ENCODE measurements around the gene UNC119B. TPM values are rescaled to one million over a fixed set of nuclear protein-coding genes. Genes with fewer than 3 reads are reported as not detected.

Gene UNC119B
- total and polyA plus RNA-seq, 4 donors: 8.6 to 43.2 (median 25.7) TPM

DNA sequence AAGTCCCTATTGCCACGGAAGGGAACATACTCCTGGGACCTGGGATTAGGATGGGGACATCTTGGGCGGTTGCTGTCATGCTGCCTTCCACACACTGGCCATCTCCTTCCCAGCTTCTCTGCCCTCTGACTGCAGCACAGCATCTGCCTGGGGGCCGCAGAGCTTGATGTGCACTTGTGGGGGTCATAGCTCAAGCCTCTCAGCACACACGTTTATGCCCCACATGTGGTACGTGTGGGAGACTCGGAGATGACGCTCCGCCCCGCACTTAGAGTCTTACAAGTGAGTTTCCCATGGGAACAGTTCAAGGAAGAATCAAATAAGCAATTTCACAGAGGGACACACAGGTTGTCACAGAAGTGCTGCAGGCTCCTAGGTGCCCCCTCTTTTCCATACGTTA is 24.0 kb downstream of the UNC119B start:
- Histone ChIP-seq H3K27me3 (ENCODE audit: control insufficient read depth in 3 of 3, insufficient read depth in 3 of 3, low read length in 2 of 3) (no peaks in the 10 kb centered on the region), H3K4me1 (ENCODE audit: control insufficient read depth in 5 of 5, insufficient read depth in 5 of 5, low read length in 5 of 5) (no peaks in the 10 kb centered on the region), H3K27ac (ENCODE audit: low read depth in 1 of 2, low read length in 1 of 2) (no peak overlapping the region), H3K36me3 (ENCODE audit: control insufficient read depth in 4 of 4, insufficient read depth in 4 of 4, low read length in 4 of 4) (peaks cover 2 to 20% (median 7%) of the 10 kb centered on the region in 4 donors), H3K9ac (ENCODE audit: insufficient read depth in 1 of 2, low read length in 2 of 2) (no peak overlapping the region), H3K9me3 (ENCODE audit: control insufficient read depth in 4 of 4, insufficient read depth in 3 of 4, low read length in 3 of 4) (no peaks in the 10 kb centered on the region), H3K4me3 (no peak overlapping the region)
- TF ChIP-seq, protein P1, sequence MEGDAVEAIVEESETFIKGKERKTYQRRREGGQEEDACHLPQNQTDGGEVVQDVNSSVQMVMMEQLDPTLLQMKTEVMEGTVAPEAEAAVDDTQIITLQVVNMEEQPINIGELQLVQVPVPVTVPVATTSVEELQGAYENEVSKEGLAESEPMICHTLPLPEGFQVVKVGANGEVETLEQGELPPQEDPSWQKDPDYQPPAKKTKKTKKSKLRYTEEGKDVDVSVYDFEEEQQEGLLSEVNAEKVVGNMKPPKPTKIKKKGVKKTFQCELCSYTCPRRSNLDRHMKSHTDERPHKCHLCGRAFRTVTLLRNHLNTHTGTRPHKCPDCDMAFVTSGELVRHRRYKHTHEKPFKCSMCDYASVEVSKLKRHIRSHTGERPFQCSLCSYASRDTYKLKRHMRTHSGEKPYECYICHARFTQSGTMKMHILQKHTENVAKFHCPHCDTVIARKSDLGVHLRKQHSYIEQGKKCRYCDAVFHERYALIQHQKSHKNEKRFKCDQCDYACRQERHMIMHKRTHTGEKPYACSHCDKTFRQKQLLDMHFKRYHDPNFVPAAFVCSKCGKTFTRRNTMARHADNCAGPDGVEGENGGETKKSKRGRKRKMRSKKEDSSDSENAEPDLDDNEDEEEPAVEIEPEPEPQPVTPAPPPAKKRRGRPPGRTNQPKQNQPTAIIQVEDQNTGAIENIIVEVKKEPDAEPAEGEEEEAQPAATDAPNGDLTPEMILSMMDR (IDR thresholded peaks at IDR 0.05; ENCODE audit: control extremely low read depth, extremely low read depth): no peak
- ATAC-seq (ENCODE audit: insufficient read depth, low FRiP score) (no peak), DNase-seq (no peak)
- WGBS, 2 donors: 95 to 97% methylated on average over 10 of the region's 10 CpGs

DNA sequence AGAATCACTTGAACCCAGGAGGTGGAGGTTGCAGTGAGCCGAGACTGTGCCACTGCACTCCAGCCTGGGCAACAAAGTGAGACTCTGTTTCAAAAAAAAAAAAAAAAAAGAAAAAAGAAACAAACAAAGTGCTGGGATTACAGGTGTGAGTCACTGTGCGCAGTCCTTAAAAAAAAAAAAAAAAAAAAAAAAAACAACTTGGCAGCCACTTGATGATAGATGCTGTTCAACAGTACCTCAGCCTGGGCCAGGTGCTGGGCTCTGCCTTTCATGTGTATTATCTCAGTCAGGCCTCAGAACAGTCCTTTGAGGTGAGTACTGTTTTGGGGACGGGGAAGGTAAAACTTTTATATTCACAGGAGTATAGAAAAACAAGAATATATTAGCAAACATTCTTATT is 24.9 kb downstream of the UNC119B start:
- Histone ChIP-seq H3K27ac (ENCODE audit: low read depth in 1 of 2, low read length in 1 of 2) (no peak overlapping the region), H3K4me3 (no peak overlapping the region), H3K4me1 (ENCODE audit: control insufficient read depth in 5 of 5, insufficient read depth in 5 of 5, low read length in 5 of 5) (no peaks in the 10 kb centered on the region), H3K27me3 (ENCODE audit: control insufficient read depth in 3 of 3, insufficient read depth in 3 of 3, low read length in 2 of 3) (no peaks in the 10 kb centered on the region), H3K36me3 (ENCODE audit: control insufficient read depth in 4 of 4, insufficient read depth in 4 of 4, low read length in 4 of 4) (peaks cover 0 to 22% (median 2%) of the 10 kb centered on the region in 4 donors), H3K9me3 (ENCODE audit: control insufficient read depth in 4 of 4, insufficient read depth in 3 of 4, low read length in 3 of 4) (no peaks in the 10 kb centered on the region), H3K9ac (ENCODE audit: insufficient read depth in 1 of 2, low read length in 2 of 2) (no peak overlapping the region)
- ATAC-seq (ENCODE audit: insufficient read depth, low FRiP score) (no peak), DNase-seq (no peak)
- TF ChIP-seq, protein P1 (IDR thresholded peaks at IDR 0.05; ENCODE audit: control extremely low read depth, extremely low read depth): no peak
- WGBS, 2 donors: 87 to 88% methylated on average over 3 of the region's 3 CpGs

DNA sequence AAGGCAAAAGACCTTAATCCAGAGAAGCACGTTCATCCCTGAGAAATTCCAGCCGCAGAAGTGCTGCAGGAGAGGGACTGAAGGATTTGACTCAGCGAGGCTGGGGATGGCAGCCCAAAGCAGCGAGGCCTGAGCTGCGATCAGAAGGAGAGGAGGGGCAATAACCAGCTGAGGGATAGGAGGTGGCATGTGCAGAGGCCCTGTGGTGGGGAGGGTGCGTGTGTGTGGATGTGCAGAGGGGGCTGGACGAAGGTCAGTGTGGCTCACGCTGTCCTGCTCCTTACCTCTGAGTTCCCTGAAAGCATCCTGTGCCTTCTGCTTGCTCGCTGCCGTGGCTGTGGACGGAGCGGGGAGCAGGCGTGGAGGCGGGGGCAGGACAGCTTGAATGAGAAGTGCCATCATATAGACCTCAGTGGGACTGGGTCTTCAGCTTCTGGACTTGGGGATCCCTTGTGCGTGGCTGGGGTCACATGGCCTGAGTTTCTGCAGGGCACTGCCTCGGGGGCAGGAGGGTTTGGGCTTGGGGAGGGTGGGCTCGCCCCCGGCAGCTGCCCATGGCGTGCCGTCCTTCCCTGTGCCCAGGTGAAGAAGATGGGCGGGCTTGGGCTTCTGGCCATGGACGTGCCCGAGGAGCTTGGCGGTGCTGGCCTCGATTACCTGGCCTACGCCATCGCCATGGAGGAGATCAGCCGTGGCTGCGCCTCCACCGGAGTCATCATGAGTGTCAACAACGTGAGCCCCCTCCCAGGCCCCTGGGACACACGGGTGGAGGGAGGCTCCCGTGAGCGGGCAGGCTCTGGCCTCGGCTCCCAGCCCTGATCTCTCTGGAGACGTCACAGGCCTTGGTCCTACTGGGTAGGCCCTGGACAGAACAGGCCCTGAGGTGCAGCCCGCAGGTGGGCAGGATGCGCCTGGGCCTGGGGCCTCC is 26.4 kb downstream of the UNC119B start:
- H3K4me1 ChIP-seq (ENCODE audit: control insufficient read depth in 5 of 5, insufficient read depth in 5 of 5, low read length in 5 of 5): no peaks in the 10 kb centered on the region
- no peak for DNase-seq
- WGBS, 2 donors: 93 to 96% methylated on average over 38 of the region's 38 CpGs
- H3K36me3 ChIP-seq (ENCODE audit: control insufficient read depth in 4 of 4, insufficient read depth in 4 of 4, low read length in 4 of 4): peaks cover 0 to 21% (median 0%) of the 10 kb centered on the region in 4 donors
- H3K27me3 ChIP-seq (ENCODE audit: control insufficient read depth in 3 of 3, insufficient read depth in 3 of 3, low read length in 2 of 3): no peaks in the 10 kb centered on the region
- H3K27ac ChIP-seq (ENCODE audit: low read depth in 1 of 2, low read length in 1 of 2): no peak overlapping the region
- no peaks in the 10 kb centered on the region for H3K9me3 ChIP-seq (ENCODE audit: control insufficient read depth in 4 of 4, insufficient read depth in 3 of 4, low read length in 3 of 4)
- H3K4me3 ChIP-seq: no peak overlapping the region
- ATAC-seq (ENCODE audit: insufficient read depth, low FRiP score): no peak
- no peak overlapping the region for H3K9ac ChIP-seq (ENCODE audit: insufficient read depth in 1 of 2, low read length in 2 of 2)
- TF ChIP-seq, protein P1 (IDR thresholded peaks at IDR 0.05; ENCODE audit: control extremely low read depth, extremely low read depth): no peak
